GM23338 (cell line): Measurements from ENCODE around the gene OR56B1. TPM values are rescaled to one million over a fixed set of nuclear protein-coding genes. Genes with fewer than 3 reads are reported as not detected.

Experiments used
- ETS1 ChIP-seq: IDR thresholded peaks from 2 replicates; pipeline ENCODE4 v1.6.1; 2016; ENCODE audit warnings: antibody characterized with exemption
- EZH2 ChIP-seq: fragments of 200-600 bp; sonication (generic); IDR thresholded peaks from one replicate; pipeline ENCODE4 v1.8.0; 2017; ENCODE audit warnings: antibody characterized with exemption, mild to moderate bottlenecking, low read depth; ENCODE audit not compliant: unreplicated experiment
- ZNF331 ChIP-seq: fragments of 250-450 bp; sonication (Bioruptor Pico); IDR thresholded peaks from 2 replicates; pipeline ENCODE4 v1.5.0; 2020; ENCODE audit warnings: low read depth, mild to moderate bottlenecking, moderate library complexity
- polyA plus RNA-seq: library from polyadenylated mRNA; unstranded; fragments of >200 nt; fragmentation: Nextera tagmentation; extraction: Ambion mirVana; gene quantifications from 2 replicates; pipeline ENCODE4 v1.2.1, GENCODE V29; 2016
- total RNA-seq: library from RNA; depleted of rRNA; stranded (reverse); fragments of >200 nt; shearing (Covaris generic); gene quantifications from 2 replicates; pipeline ENCODE4 v1.2.3, GENCODE V29; 2014
- TF ChIP-seq, protein P1 (sequence below): fragments of 250-450 bp; sonication (Bioruptor Pico); IDR thresholded peaks from 2 replicates; pipeline ENCODE4 v1.5.0; 2020; ENCODE audit warnings: mild to moderate bottlenecking, moderate library complexity
- TF ChIP-seq, protein P2 (sequence below): IDR thresholded peaks from one replicate; pipeline ENCODE4 v1.6.1; 2018; ENCODE audit warnings: antibody characterized with exemption; ENCODE audit not compliant: unreplicated experiment

The OR56B1 gene
- total and polyA plus RNA-seq, 2 experiments from 2014 or later: 0.28 TPM; not detected in 1

DNA sequence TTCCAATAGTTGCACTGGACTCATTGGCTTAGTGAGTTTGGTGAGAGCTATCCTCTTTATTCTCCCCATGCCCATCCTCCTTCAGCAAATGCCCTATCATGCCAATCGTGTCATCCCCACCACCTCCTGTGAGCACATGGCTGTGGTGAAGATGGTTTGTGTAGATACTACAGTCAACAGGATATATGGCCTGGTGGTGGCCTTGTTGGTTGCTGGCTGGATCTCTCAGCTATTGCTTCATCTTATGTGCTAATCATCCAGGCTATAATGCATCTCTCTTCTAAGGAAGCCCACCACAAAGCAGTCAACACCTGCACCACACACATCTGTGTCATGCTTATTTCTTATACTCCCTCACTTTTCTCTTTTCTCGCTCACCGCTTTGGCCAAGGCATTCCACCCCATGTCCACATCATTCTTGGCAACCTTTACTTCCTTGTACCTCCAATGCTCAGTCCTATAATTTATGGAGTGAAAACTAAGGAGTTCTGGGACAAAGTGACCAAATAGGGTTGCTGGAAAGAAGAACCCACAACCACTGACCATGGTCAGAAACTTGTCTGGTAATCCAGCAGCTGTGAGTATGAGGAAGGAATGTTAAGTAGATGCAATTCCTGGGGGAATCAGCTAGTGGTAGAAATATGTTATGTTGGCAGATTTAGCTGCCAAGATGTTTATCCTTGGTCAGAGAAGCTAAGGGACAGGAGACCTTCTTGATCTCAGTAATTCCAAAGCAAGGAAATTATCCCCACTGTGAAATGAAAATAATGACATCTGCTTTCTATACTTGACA is 16.3 kb upstream of the OR56B1 start (continued):
- TF ChIP-seq, protein P1, sequence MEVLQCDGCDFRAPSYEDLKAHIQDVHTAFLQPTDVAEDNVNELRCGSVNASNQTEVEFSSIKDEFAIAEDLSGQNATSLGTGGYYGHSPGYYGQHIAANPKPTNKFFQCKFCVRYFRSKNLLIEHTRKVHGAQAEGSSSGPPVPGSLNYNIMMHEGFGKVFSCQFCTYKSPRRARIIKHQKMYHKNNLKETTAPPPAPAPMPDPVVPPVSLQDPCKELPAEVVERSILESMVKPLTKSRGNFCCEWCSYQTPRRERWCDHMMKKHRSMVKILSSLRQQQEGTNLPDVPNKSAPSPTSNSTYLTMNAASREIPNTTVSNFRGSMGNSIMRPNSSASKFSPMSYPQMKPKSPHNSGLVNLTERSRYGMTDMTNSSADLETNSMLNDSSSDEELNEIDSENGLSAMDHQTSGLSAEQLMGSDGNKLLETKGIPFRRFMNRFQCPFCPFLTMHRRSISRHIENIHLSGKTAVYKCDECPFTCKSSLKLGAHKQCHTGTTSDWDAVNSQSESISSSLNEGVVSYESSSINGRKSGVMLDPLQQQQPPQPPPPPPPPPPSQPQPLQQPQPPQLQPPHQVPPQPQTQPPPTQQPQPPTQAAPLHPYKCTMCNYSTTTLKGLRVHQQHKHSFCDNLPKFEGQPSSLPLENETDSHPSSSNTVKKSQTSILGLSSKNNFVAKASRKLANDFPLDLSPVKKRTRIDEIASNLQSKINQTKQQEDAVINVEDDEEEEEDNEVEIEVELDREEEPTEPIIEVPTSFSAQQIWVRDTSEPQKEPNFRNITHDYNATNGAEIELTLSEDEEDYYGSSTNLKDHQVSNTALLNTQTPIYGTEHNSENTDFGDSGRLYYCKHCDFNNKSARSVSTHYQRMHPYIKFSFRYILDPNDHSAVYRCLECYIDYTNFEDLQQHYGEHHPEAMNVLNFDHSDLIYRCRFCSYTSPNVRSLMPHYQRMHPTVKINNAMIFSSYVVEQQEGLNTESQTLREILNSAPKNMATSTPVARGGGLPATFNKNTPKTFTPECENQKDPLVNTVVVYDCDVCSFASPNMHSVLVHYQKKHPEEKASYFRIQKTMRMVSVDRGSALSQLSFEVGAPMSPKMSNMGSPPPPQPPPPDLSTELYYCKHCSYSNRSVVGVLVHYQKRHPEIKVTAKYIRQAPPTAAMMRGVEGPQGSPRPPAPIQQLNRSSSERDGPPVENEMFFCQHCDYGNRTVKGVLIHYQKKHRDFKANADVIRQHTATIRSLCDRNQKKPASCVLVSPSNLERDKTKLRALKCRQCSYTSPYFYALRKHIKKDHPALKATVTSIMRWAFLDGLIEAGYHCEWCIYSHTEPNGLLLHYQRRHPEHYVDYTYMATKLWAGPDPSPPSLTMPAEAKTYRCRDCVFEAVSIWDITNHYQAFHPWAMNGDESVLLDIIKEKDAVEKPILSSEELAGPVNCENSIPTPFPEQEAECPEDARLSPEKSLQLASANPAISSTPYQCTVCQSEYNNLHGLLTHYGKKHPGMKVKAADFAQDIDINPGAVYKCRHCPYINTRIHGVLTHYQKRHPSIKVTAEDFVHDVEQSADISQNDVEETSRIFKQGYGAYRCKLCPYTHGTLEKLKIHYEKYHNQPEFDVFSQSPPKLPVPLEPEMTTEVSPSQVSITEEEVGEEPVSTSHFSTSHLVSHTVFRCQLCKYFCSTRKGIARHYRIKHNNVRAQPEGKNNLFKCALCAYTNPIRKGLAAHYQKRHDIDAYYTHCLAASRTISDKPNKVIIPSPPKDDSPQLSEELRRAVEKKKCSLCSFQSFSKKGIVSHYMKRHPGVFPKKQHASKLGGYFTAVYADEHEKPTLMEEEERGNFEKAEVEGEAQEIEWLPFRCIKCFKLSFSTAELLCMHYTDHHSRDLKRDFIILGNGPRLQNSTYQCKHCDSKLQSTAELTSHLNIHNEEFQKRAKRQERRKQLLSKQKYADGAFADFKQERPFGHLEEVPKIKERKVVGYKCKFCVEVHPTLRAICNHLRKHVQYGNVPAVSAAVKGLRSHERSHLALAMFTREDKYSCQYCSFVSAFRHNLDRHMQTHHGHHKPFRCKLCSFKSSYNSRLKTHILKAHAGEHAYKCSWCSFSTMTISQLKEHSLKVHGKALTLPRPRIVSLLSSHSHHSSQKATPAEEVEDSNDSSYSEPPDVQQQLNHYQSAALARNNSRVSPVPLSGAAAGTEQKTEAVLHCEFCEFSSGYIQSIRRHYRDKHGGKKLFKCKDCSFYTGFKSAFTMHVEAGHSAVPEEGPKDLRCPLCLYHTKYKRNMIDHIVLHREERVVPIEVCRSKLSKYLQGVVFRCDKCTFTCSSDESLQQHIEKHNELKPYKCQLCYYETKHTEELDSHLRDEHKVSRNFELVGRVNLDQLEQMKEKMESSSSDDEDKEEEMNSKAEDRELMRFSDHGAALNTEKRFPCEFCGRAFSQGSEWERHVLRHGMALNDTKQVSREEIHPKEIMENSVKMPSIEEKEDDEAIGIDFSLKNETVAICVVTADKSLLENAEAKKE (CRISPR knock-in tag): no peak
- TF ChIP-seq ZNF331 (CRISPR knock-in tag) (no peak), EZH2 (no peak), ETS1 (no peak)
- TF ChIP-seq, protein P2, sequence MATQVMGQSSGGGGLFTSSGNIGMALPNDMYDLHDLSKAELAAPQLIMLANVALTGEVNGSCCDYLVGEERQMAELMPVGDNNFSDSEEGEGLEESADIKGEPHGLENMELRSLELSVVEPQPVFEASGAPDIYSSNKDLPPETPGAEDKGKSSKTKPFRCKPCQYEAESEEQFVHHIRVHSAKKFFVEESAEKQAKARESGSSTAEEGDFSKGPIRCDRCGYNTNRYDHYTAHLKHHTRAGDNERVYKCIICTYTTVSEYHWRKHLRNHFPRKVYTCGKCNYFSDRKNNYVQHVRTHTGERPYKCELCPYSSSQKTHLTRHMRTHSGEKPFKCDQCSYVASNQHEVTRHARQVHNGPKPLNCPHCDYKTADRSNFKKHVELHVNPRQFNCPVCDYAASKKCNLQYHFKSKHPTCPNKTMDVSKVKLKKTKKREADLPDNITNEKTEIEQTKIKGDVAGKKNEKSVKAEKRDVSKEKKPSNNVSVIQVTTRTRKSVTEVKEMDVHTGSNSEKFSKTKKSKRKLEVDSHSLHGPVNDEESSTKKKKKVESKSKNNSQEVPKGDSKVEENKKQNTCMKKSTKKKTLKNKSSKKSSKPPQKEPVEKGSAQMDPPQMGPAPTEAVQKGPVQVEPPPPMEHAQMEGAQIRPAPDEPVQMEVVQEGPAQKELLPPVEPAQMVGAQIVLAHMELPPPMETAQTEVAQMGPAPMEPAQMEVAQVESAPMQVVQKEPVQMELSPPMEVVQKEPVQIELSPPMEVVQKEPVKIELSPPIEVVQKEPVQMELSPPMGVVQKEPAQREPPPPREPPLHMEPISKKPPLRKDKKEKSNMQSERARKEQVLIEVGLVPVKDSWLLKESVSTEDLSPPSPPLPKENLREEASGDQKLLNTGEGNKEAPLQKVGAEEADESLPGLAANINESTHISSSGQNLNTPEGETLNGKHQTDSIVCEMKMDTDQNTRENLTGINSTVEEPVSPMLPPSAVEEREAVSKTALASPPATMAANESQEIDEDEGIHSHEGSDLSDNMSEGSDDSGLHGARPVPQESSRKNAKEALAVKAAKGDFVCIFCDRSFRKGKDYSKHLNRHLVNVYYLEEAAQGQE: no peak
